SK-N-SH (cell line): ENCODE measurements around the gene ATP8A2. TPM values are rescaled to one million over a fixed set of nuclear protein-coding genes. Genes with fewer than 3 reads are reported as not detected.

Source experiments
- CTCF ChIA-PET: fragments of 300-600, 350-600 bp; formaldehyde crosslinking; extraction: SDS; loops from one replicate; lab custom pipeline; 2021; lab: Yijun Ruan, JAX
- POLR2A ChIA-PET: fragments of 350-600 bp; sonication (Branson Sonifier 250); formaldehyde crosslinking; extraction: SDS; loops from one replicate; lab custom pipeline; 2020; ENCODE audit warnings: antibody characterized with exemption, inconsistent platforms; lab: Yijun Ruan, JAX
- DNase-seq: peaks from one replicate; pipeline ENCODE4 v3.0.0; 2012
- H2AFZ ChIP-seq: fragments of 200-600 bp; sonication (generic); 2 replicates; pipeline ENCODE4 v1.8.1; 2016; ENCODE audit warnings: antibody characterized with exemption, mild to moderate bottlenecking, low read depth
- H3F3A ChIP-seq: fragments of 200-600 bp; sonication (generic); replicated peaks from 2 replicates; pipeline ENCODE3; 2016; ENCODE audit warnings: antibody characterized with exemption, mild to moderate bottlenecking; ENCODE audit not compliant: insufficient read depth
- H3K27ac ChIP-seq, 2 experiments: fragments of 200-500 bp in 1 of 2; fragments of 200-600 bp in 1 of 2; sonication (Bioruptor generic) in 1 of 2; sonication (generic), shearing (Covaris generic) in 1 of 2; 2 replicates each; pipeline versions ENCODE4 v1.5.1 to v1.6.1; 2014 to 2016; ENCODE audit warnings: low read depth in 2 of 2, inconsistent platforms in 1 of 2, low read length in 1 of 2, mild to moderate bottlenecking in 1 of 2, mixed read lengths in 1 of 2
- H3K27me3 ChIP-seq: fragments of 200-600 bp; sonication (generic), shearing (Covaris generic); 2 replicates; pipeline ENCODE4 v1.6.1; 2016; ENCODE audit warnings: mixed run types; ENCODE audit not compliant: insufficient read depth
- H3K36me3 ChIP-seq, 2 experiments: fragments of 200-500 bp in 1 of 2; fragments of 200-600 bp in 1 of 2; sonication (Bioruptor generic) in 1 of 2; sonication (generic) in 1 of 2; replicated peaks in 1 of 2; 2 replicates each; pipeline versions ENCODE3 to v1.5.1; 2014 to 2016; ENCODE audit warnings: low read length in 1 of 2, mild to moderate bottlenecking in 1 of 2; ENCODE audit not compliant: insufficient read depth in 2 of 2, control insufficient read depth in 1 of 2
- H3K4me1 ChIP-seq, 2 experiments: fragments of 200-500 bp in 1 of 2; fragments of 200-600 bp in 1 of 2; sonication (Bioruptor generic) in 1 of 2; sonication (generic), shearing (Covaris generic) in 1 of 2; 2 replicates each; pipeline versions ENCODE4 v1.5.1 to v1.6.1; 2014 to 2016; ENCODE audit warnings: low read depth in 1 of 2, low read length in 1 of 2, mixed run types in 1 of 2; ENCODE audit not compliant: insufficient read depth in 2 of 2, control insufficient read depth in 1 of 2
- H3K4me2 ChIP-seq: fragments of 200-600 bp; sonication (generic), shearing (Covaris generic); 2 replicates; pipeline ENCODE4 v1.6.1; 2017; ENCODE audit warnings: mixed run types
- H3K4me3 ChIP-seq, 2 experiments: fragments of 200-500 bp in 1 of 2; fragments of 200-600 bp in 1 of 2; sonication (Bioruptor generic) in 1 of 2; sonication (generic), shearing (Covaris generic) in 1 of 2; 2 replicates each; pipeline versions ENCODE4 v1.5.1 to v1.8.1; 2014 to 2016; ENCODE audit warnings: low read depth in 2 of 2, inconsistent platforms in 1 of 2, low read length in 1 of 2, mild to moderate bottlenecking in 1 of 2, mixed read lengths in 1 of 2, moderate library complexity in 1 of 2
- H3K79me2 ChIP-seq: fragments of 200-600 bp; sonication (generic); 2 replicates; pipeline ENCODE4 v1.8.1; 2017; ENCODE audit warnings: mild to moderate bottlenecking; ENCODE audit not compliant: insufficient read depth
- H3K9ac ChIP-seq: fragments of 200-600 bp; sonication (generic); 2 replicates; pipeline ENCODE4 v1.6.1; 2017; ENCODE audit warnings: mixed run types
- H3K9me2 ChIP-seq: fragments of 200-600 bp; sonication (generic); 2 replicates; pipeline ENCODE4 v1.6.1; 2017; ENCODE audit warnings: mixed run types
- H3K9me3 ChIP-seq: fragments of 200-600 bp; sonication (generic); 2 replicates; pipeline ENCODE4 v1.6.1; 2017; ENCODE audit warnings: mixed run types, mild to moderate bottlenecking, moderate library complexity
- H4K20me1 ChIP-seq: fragments of 200-600 bp; sonication (generic); 2 replicates; pipeline ENCODE4 v1.6.1; 2017; ENCODE audit warnings: mild to moderate bottlenecking, mixed run types; ENCODE audit not compliant: insufficient read depth
- CHD2 ChIP-seq: fragments of 150-350 bp; IDR thresholded peaks from 2 replicates; pipeline ENCODE4 v1.6.1; 2018; ENCODE audit warnings: low read length; ENCODE audit not compliant: partially characterized antibody
- ELF1 ChIP-seq: IDR thresholded peaks from 2 replicates; pipeline ENCODE4 v1.4.0; 2012
- EZH2phosphoT487 ChIP-seq: fragments of 200-600 bp; sonication (generic); IDR thresholded peaks from 2 replicates; pipeline ENCODE4 v1.6.1; 2017; ENCODE audit warnings: low read depth, mixed run types, mild to moderate bottlenecking, antibody characterized with exemption, moderate library complexity, borderline replicate concordance
- FOSL2 ChIP-seq: IDR thresholded peaks from 2 replicates; pipeline ENCODE4 v1.4.0; 2012; ENCODE audit warnings: low read depth, mild to moderate bottlenecking, moderate library complexity, borderline replicate concordance
- FOXJ3 ChIP-seq: sonication (generic); formaldehyde crosslinking; IDR thresholded peaks from 2 replicates; pipeline ENCODE4 v1.5.1; 2020; ENCODE audit warnings: mild to moderate bottlenecking, missing genetic modification reagents
- FOXM1 ChIP-seq: IDR thresholded peaks from 2 replicates; pipeline ENCODE4 v1.4.0; 2012; ENCODE audit warnings: low read depth, mild to moderate bottlenecking
- GABPA ChIP-seq: IDR thresholded peaks from 2 replicates; pipeline ENCODE4 v1.4.0; 2012; ENCODE audit warnings: low read depth, mild to moderate bottlenecking
- GATA2 ChIP-seq: sonication (generic); formaldehyde crosslinking; IDR thresholded peaks from 2 replicates; pipeline ENCODE4 v1.5.0; 2020; ENCODE audit warnings: mild to moderate bottlenecking, missing genetic modification reagents
- POLR2AphosphoS5 ChIP-seq: IDR thresholded peaks from 2 replicates; pipeline ENCODE4 v1.6.1; 2012; ENCODE audit warnings: low read depth, low read length
- SIN3A ChIP-seq: IDR thresholded peaks from 2 replicates; pipeline ENCODE4 v1.6.1; 2012; ENCODE audit warnings: low read depth, mild to moderate bottlenecking, low read length, moderate library complexity, borderline replicate concordance
- TAF1 ChIP-seq: IDR thresholded peaks from 2 replicates; pipeline ENCODE4 v1.6.1; 2012; ENCODE audit warnings: low read depth, mild to moderate bottlenecking, low read length, moderate library complexity, borderline replicate concordance
- USF2 ChIP-seq: fragments of 150-350 bp; IDR thresholded peaks from 2 replicates; pipeline ENCODE4 v1.6.1; 2017; ENCODE audit warnings: antibody characterized with exemption, low read length, low read depth, borderline replicate concordance
- YY1 ChIP-seq: IDR thresholded peaks from 2 replicates; pipeline ENCODE4 v1.4.0; 2012; ENCODE audit warnings: low read depth, mild to moderate bottlenecking
- WGBS: methylation state at CpG from one replicate; pipeline ENCODE4 v1.1.6; 2017; ENCODE audit warnings: low lambda C conversion rate; 5-methylcytosine and 5-hydroxymethylcytosine counted together
- polyA plus RNA-seq, 3 experiments: library from polyadenylated mRNA; depleted of rRNA; stranded (reverse); fragments of >200 nt; gene quantifications; 2 replicates each; pipeline ENCODE4 v1.2.3, GENCODE V29; 2012
- TF ChIP-seq, protein P1 (sequence below): fragments of 150-350 bp; IDR thresholded peaks from 2 replicates; pipeline ENCODE4 v1.6.1; 2016; ENCODE audit warnings: mild to moderate bottlenecking, low read depth, low read length
- TF ChIP-seq, protein P2 (sequence below): IDR thresholded peaks from 2 replicates; pipeline ENCODE4; 2012
- TF ChIP-seq, protein P3 (sequence below): IDR thresholded peaks from 2 replicates; pipeline ENCODE4 v1.4.0; 2012; ENCODE audit warnings: low read depth
- TF ChIP-seq, protein P4 (sequence below): IDR thresholded peaks from 2 replicates; pipeline ENCODE4 v1.4.0; 2012; ENCODE audit warnings: low read depth, borderline replicate concordance

The ATP8A2 gene
- polyA plus RNA-seq, 1 of the 3 experiments (the other 2 are of a cell fraction) = 0.02 TPM

DNA sequence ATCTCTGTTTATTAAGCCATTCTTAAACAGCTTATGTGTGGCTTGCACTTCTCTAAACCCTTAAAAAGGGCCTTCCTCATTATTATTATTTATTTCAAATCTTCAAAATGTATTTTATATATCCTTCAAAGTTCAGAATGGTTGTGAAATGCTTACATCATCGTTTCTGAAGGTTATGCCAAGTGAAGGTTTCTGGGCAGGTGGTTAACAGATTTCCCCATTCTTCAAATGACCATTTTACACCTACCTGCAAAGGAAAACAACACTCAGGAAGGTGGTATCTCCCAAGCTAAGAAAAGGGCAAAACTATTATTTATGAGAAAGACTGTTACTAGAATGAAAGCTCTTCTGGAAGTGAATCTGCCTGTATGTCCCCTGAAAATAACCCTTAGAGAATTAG lies 488.5 kb downstream of the ATP8A2 start:
- no peaks in the 10 kb centered on the region for H3K9me2 ChIP-seq
- H3K9ac ChIP-seq = no peak overlapping the region
- ChIA-PET CTCF (interaction anchor here (1.9 kb wide), 1 partner anchor 286 kb away, joined by 5 read pairs; no protein-coding TSS in a partner anchor), POLR2A (no interaction called here)
- DNase-seq = no peak
- H3K4me1 ChIP-seq = no peaks in the 10 kb centered on the region
- H3K27me3 ChIP-seq = no peaks in the 10 kb centered on the region
- no peaks in the 10 kb centered on the region for H4K20me1 ChIP-seq
- H3F3A ChIP-seq = no peaks in the 10 kb centered on the region
- H3K27ac ChIP-seq = no peak overlapping the region
- H3K4me2 ChIP-seq = no peak overlapping the region
- no peak overlapping the region for H3K4me3 ChIP-seq
- H3K36me3 ChIP-seq = no peaks in the 10 kb centered on the region
- WGBS = 0% methylated on average over 1 of the region's 1 CpG
- no peaks in the 10 kb centered on the region for H3K9me3 ChIP-seq
- TF ChIP-seq EZH2phosphoT487 = no peak
- TF ChIP-seq GABPA = no peak
- TF ChIP-seq, protein P1, sequence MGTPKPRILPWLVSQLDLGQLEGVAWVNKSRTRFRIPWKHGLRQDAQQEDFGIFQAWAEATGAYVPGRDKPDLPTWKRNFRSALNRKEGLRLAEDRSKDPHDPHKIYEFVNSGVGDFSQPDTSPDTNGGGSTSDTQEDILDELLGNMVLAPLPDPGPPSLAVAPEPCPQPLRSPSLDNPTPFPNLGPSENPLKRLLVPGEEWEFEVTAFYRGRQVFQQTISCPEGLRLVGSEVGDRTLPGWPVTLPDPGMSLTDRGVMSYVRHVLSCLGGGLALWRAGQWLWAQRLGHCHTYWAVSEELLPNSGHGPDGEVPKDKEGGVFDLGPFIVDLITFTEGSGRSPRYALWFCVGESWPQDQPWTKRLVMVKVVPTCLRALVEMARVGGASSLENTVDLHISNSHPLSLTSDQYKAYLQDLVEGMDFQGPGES = no peak
- TF ChIP-seq, protein P2, sequence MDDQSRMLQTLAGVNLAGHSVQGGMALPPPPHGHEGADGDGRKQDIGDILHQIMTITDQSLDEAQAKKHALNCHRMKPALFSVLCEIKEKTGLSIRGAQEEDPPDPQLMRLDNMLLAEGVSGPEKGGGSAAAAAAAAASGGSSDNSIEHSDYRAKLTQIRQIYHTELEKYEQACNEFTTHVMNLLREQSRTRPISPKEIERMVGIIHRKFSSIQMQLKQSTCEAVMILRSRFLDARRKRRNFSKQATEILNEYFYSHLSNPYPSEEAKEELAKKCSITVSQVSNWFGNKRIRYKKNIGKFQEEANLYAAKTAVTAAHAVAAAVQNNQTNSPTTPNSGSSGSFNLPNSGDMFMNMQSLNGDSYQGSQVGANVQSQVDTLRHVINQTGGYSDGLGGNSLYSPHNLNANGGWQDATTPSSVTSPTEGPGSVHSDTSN = no peak
- TF ChIP-seq FOXJ3 (CRISPR knock-in tag) = no peak
- TF ChIP-seq SIN3A = no peak
- no peak for TF ChIP-seq FOSL2
- no peak for TF ChIP-seq YY1
- no peak for TF ChIP-seq FOXM1
- no peak for TF ChIP-seq GATA2 (CRISPR knock-in tag)
- no peak for TF ChIP-seq POLR2AphosphoS5
- no peak for TF ChIP-seq CHD2
- TF ChIP-seq TAF1 = no peak
- no peak for TF ChIP-seq USF2
- TF ChIP-seq, protein P3, sequence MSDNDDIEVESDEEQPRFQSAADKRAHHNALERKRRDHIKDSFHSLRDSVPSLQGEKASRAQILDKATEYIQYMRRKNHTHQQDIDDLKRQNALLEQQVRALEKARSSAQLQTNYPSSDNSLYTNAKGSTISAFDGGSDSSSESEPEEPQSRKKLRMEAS = no peak
- no peak for TF ChIP-seq ELF1
- H2AFZ ChIP-seq = no peak overlapping the region
- no peaks in the 10 kb centered on the region for H3K79me2 ChIP-seq

- no peaks in the 10 kb centered on the region for H3K9me3 ChIP-seq
- ChIA-PET POLR2A (no interaction called here), CTCF (no interaction called here)
- H3K4me2 ChIP-seq = no peak overlapping the region
- no peaks in the 10 kb centered on the region for H3K36me3 ChIP-seq
- H3K9ac ChIP-seq = no peak overlapping the region
- H3K79me2 ChIP-seq = no peaks in the 10 kb centered on the region
- H3K27ac ChIP-seq = no peak overlapping the region
- H3K4me3 ChIP-seq = no peak overlapping the region
- no peaks in the 10 kb centered on the region for H3K4me1 ChIP-seq
- H3K9me2 ChIP-seq = no peaks in the 10 kb centered on the region
- no peaks in the 10 kb centered on the region for H3K27me3 ChIP-seq
- no peaks in the 10 kb centered on the region for H3F3A ChIP-seq
- no peak for DNase-seq
- no peak overlapping the region for H2AFZ ChIP-seq
- WGBS = 72% methylated on average over 3 of the region's 3 CpGs
- TF ChIP-seq, protein P3 = no peak
- TF ChIP-seq, protein P4, sequence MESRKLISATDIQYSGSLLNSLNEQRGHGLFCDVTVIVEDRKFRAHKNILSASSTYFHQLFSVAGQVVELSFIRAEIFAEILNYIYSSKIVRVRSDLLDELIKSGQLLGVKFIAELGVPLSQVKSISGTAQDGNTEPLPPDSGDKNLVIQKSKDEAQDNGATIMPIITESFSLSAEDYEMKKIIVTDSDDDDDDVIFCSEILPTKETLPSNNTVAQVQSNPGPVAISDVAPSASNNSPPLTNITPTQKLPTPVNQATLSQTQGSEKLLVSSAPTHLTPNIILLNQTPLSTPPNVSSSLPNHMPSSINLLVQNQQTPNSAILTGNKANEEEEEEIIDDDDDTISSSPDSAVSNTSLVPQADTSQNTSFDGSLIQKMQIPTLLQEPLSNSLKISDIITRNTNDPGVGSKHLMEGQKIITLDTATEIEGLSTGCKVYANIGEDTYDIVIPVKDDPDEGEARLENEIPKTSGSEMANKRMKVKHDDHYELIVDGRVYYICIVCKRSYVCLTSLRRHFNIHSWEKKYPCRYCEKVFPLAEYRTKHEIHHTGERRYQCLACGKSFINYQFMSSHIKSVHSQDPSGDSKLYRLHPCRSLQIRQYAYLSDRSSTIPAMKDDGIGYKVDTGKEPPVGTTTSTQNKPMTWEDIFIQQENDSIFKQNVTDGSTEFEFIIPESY = no peak
- TF ChIP-seq POLR2AphosphoS5 (no peak), SIN3A (no peak)
- no peaks in the 10 kb centered on the region for H4K20me1 ChIP-seq
Observed at GRCh38 chr13:25860862-25861261, 489.1 kb downstream of the ATP8A2 start.
